Measurements from ENCODE around the gene ALCAM.
"Not testable (repeated sequence)": the region's sequence is repeated elsewhere in the genome, so short reads cannot be mapped to it uniquely, and the experiment has no call there.

Gene ALCAM

DNA sequence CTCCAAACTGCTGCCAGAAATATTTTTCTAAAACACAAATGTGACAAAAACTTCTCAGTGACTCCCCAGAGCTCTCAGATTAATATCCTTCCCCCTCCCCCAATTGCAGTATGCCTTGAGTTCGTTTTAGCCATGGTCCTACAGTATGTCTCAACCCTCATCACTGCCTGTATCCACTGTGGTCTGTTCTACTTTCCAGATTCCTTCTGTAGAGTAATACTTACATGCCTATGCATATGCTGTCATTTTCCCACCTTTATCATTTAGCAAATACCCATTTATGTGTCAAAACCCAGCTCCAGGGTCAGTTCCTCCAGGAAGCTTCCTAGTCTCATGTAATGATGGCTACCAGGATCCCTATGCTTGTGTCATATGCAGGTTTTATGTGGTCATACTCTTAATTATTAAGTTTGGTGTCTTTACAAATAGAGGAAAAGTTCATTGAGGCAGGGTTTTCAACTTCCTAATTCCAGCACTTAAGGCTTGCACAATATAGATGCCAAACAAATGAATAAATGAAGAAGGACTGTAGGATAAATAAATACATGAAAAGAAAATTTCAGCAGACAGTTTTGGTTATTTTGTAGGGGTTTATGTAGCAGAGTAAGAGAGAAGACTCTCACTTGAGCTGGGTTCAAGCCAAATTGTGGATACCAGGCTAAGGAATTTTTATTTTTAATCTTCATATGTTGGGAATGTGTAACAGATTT is 170.8 kb downstream of the ALCAM start:
- no peak for DNase-seq

DNA sequence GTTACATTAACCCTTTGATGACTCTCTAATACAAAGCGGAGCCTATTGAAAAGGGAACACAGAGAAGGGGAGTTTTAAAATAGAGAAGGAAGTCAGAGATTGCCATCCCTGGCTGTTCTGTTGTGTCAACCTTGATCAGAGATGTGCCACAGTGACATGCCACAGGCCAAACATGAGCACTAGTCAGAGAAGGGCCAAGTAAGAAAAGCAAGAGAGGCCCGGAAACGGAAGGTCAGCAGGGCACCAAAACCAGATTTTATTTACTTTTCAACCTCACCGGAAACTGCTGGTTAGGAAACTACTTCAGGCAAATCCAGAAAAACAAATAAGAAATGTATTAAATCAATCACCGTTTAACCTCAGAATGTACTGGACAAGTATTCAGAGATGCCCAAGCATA is 171.8 kb downstream of the ALCAM start:
- DNase-seq = no peak

DNA sequence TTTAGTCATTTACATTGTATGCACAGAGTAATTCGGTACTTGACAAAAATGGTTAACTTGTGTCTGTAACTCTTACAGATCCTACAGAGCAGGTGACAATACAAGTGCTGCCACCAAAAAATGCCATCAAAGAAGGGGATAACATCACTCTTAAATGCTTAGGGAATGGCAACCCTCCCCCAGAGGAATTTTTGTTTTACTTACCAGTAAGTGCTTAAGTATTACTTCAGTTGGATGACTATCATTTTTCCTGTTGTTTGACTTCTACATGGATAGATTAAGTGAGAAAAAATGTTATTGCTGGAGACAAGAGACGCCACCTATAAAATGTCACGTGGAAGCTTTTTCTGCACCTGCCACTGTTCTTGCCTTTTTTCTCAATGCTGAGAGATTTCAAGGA is 173.2 kb downstream of the ALCAM start:
- DNase-seq = no peak

DNA sequence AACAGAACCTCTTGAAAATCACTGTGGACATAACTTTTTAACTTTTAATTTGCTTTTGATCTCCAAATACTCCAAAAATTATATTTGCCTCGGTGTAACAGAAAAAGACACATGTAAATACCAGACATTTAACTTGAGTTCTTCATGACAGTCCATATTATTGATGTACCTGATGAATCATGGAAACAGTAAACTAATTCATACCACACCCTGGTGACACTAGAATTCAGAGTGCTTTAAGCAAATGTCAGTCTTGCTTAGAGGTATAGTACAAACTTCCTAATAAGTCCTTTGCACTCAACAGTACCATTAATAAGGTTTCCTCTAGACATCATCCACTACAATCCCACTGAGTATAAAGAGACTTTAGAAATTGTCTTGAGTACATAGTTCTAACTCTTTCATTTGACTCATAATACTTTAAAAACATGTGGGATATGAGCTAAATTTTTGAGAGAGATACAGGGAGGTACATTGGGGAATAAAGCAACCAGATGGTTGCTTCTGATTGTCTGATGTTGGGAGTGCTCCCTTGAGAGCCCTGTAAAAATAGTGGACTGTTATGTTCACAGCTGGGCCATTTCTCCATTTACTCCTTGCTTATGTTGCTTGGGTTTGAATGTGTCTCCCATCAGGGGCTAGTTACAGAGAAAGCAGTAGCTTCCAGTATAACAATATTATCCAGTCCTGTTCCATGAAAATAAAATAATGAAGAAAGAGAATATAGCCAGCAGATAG is 175.7 kb downstream of the ALCAM start:
- no peak for DNase-seq

DNA sequence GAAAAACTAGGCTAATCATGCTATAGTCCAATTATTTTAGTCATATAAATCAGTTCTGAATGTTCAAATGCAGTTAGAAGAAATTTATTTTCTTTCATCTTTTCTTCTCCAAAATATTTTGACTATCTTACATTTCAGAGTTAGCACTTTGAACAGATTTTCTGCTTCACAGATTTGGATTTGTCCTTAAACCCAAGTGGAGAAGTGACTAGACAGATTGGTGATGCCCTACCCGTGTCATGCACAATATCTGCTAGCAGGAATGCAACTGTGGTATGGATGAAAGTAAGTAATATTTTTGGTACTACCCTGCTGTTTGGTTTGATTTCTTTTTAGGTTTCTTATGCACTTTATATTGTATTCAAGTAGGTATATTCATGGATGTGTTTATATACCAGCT is 178.3 kb downstream of the ALCAM start:
- no peak for DNase-seq

DNA sequence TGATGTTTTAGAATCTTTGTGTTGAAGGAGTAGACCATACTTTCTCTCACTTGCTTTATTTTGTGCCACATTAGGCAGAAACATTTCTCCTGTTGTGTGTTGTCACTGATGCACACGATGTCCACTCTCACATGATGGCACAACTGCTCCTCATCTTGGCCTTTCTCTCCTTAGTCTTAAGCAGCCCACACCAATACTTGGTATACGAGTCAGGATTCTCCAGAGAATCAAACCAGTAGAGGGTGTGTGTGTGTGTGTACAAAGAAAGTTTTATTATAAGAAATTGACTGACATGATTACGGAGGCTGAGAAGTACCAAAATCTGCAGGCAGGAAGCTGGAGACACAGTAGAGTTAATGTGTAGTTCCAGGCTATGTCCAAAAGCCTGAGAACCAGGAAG is 187.1 kb downstream of the ALCAM start:
- DNase-seq = no peak

DNA sequence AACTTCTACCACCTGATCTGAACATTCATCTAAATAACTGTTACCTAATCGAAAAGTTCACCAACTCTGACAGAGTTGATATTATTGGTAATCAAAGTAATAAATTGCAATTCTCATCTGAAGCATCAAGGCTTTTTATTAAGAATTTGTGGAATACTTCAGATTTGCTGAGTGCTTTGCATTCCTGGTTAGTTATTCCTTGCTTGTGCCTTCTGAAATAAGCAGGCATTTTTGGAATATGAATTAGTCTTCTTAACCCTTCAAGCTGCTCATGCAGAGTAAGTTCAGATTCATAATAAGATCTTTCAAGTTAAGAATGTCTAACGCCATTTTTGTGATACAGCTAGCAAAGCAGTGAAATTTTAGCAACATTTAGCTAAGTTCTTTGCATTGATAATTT is 188.5 kb downstream of the ALCAM start:
- DNase-seq = no peak

DNA sequence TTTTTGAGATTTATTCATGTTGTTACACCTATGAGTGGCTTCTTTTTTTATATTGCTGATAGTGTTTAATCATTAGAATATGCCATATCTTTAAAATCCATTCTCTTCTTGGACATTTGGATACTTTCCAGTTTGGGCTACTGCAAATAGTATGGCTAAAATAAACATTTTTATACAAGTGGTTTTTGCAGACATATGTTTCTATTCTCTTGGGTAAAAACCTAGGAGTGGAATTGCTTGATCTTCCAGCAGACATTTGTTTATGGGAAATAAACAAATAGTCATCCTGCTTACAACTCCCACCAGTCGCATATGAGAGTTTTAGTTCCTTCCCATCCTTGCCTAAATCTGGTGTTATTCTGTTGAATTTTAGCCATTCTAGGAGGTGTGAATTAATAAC is 193.1 kb downstream of the ALCAM start:
- no peak for DNase-seq

DNA sequence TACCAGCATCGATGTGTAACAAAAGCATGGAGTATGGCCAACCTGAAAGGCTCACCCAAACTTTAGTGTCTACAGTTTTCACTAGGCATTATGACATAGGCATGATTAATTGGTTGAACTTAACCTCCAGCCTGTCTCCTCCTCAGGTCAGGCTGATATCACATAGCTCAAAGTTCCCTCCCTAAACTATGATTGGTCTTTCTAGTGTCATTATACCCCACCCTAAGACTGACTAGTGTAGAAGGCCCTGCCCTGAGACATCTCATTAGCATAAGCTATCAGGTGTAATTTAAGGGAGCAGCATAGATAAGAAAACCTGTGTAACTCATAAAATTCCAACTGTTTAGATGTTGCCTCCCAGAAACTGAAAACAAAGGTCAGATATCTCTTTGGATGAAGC is 195.2 kb downstream of the ALCAM start:
- no peak for DNase-seq

DNA sequence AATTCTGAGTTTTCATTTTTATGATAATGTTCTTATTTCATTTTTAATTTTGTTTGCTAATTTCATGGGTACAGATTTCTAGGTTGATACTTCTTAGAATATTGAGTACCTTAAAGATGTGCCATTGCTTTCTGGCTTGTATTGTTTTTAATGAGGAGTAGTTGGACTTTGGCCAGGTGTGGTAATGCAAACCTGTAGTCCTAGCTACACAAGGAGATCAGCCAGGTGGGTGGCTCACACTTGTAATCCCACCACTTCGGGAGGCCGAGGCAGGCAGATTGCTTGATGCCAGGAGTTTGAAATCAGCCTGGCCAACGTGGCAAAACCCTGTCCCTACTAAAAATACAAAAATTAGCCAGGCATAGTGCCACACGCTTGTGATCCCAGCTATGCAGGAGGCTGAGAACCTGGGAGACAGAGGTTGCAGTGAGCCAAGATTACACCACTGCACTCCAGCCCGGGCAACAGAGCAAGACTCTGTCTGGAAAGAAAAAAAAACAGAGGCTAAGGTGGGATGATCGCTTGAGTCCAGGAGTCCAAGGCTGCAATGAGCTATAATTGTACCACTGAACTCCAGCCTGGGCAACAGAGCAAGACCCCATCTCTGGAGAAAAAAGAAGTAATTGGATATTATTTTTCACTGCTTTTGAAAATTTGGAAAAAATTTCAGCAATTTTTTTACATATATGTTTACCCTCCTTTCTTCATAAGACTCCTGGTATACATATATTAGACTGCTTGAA is 198.0 kb downstream of the ALCAM start:
- no peak for DNase-seq

DNA sequence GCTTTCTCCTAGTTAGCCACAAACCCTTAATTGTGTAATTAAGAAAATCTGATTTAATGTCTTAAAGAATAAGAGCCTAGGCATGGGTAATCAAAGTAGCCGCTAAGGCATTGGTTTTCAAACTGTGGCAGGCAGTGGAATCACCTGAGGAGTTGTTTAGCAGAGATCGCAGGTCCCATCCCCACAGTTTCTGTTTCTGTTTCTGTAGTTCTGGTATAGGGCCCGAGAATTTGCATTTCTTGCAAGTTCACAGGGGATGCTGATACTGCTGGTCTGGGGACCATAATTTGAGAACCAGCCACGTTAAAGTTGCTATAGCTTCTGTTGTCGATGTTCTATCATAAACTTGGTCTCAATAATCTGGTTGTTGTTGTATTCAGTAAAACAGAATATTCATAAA is 204.3 kb downstream of the ALCAM start:
- DNase-seq = no peak

DNA sequence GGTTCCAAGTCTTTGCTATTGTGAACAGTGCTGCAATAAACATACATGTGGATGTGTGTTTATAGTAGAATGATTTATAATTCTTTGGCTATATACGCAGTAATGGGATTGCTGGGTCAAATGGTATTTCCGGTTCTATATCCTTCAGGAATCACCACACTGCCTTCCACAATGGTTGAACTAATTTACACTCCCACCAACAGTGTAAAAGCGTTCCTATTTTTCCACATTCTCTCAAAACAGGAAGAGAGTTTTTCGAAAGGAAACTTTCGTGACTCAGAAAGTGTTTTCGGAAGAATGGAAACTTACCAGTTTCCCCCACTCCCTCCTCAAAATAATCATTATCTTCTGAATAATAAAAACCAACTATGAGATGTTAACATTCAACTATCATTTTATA is 205.8 kb downstream of the ALCAM start:
- DNase-seq = no peak

DNA sequence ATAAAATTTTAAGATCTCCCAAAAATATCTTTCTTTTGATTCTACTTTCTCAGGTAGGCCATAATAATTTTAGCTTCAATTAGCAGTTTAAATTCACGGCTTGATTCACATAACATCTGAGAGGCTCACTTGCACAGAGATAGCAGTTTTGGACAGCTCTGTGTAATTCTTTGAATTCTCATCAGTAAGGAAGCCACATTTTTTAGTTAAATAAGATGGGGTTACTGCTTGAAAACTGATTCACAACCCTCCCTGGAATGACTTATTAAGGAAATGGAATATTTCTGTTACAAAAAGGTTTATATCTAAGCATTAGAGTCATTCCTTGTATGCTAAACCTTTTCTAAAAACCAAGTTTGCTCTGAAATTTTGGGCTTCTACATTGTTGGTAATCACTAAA is 212.7 kb downstream of the ALCAM start:
- no peak for DNase-seq

DNA sequence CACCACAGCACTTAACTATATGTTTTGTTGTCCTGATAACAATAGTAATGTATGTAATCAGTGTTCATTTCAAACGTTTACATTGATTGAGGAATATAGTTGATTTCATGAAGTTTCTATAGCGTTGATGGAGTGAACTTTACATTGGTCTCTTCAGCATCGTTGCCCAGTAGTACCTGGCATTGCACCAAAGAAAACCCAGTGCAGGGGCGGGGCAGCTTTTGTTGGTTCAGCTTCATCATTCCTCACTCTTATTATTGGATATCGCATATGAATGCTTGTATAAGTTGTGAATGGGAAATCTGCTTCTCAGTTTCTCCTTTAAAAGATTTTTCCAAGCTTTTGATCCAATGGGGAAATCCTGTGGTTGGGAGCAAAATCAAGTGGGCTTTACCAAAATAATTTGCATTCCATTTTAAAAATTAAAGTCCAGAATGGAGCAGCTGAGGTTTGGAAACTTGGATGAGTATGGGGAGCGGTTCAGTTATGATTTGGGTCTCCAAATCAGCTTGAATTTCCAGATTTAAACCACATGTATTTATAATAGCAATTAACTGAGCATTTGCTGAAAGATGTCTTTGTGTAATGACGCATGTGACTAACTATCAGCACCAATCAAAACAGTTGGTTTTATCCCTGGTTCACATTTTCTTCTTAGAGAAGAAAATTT is 213.7 kb downstream of the ALCAM start:
- no peak for DNase-seq

DNA sequence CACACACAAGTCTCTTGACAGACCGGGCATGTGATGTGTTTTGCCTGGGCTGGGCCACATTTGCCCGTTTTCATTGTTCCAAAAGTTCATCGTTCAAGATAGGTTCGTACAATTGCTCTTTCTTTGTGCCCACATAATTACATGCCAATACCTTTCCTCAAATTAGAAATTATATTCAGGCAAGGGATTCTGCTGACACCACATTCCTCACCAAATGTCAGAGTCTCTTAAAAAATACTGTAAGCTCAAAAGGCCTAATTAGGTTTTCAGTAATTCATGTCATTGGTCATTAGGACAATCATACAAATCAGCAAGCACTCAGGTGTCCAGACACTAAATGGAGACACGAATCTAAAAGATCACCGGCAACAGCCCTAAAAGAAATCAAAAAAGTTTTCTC is 215.3 kb downstream of the ALCAM start:
- DNase-seq = no peak

DNA sequence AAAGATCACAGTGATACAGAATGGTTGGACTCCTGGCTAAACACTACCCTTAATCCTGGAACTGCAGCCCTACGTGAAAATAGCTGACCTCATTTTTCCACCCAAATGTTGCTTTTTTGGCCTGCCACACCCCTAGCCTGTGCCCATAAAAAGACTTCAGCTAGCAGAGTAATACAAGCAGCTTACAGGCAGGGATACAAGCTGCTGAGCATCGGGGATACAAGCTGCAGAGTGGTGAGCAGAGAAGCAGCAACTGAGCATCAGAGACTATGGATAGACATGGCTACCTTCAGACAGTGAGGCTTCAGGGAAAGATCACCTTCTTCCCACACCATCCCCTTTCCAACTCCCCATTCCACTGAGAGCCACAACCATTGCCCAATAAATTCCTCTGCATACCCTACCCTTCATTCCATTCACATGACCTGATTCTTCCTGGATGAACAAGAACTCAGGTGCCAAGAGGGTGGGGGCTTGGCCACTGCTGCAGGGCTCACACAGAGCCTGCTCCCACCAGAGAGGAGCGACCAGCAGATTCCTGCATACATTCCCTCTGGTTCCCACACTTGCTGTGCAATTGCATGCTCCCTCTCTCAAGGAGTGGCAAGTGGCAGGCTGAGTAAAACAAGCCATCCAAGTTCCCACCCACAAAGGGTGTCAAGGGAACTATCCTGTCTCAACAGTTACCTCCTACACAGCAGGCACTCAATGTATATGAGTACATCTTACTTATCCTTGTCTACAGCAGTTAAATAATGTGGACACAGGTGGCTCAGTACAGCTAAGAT is 217.5 kb downstream of the ALCAM start:
- DNase-seq = no peak

DNA sequence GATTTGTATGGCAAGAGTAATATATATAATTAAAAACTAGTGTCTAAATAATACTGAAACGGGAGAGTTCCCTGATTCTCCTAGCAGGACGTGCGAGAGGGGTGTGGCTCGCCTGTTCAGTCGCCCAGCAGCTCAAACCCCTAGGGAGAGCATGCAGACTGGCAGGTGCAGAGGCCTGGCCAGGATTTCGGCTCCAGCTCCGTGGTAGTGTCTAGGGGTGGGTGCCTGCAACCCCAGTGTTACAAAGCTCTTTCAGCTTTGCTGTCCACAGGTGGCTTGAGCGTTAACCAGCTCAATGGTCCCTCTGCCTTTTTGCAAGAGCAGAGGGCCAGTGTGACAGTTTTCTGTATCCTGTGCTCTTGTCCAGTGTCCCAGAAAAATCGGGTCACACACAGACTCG is 226.6 kb downstream of the ALCAM start:
- no peak for DNase-seq

DNA sequence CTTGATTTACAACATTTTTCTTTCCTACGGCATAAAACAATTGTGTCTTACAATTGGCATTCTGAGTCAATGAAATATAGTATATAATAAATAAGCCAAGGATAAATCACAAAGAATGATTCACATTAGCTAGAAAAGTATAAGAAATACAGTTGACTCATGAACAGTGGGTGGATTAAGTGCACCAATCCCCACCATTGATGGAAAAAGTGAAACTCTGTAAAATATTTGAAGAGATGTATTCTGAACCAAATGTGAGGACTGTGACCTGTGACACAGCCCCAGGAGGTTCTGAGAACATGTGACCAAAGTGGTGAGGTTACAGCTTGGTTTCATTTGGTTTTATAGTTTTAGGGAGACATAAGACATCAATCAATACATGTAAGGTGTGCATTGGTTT is 227.5 kb downstream of the ALCAM start:
- no peak for DNase-seq

DNA sequence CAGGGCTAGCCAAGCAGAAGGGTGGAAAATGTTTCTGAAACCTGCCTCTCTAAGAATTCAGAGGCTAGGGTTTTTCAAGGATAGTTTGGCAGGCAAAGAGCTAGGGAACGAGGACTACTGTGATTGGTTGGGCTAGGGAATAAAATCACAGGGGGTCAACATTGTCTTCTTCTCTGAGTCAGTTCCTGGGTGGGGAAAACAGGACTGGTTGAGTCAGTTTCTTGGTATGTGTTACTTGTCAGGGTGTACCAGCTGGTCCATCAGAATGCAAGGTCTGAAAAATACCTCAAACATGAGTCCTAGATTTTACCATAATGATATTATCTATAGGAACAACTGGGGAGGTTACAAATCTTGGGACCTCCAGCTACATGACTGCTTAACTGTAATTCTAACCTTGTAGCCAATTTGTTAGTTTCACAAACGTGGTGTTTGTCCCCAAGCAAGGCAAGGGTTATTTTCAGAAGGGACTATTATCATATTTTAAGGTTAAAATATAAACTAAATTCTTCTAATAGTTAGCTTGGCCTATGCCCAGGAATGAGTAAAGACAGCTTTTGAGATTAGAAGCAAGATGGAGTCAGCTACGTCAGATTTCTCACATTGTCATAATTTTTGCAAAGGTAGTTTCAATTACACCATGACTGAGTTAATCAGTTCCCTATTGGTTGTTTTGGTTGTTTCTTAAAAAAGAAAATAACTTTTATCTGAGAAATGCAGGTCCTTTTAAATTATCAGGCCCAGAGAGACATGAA is 231.5 kb downstream of the ALCAM start:
- DNase-seq = no peak

DNA sequence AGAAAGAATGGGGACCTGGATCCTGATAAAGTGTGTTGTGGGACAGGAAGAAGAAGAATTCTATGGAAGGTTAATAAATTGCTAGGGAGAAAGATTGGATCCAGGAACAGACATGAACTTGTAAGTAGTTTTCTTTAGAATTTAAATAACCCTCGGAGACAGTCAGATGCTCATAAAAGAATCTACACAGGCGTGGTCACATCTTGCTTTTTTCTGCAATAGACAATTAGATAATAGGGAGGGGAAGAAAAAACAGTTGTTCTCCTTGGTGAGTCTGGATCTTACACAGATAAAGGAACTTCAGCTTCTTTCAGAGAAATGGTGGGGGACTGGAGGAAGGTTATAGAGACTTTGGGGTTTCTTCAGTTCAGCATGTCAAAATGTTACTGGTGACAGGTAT is 232.6 kb downstream of the ALCAM start:
- no peak for DNase-seq

DNA sequence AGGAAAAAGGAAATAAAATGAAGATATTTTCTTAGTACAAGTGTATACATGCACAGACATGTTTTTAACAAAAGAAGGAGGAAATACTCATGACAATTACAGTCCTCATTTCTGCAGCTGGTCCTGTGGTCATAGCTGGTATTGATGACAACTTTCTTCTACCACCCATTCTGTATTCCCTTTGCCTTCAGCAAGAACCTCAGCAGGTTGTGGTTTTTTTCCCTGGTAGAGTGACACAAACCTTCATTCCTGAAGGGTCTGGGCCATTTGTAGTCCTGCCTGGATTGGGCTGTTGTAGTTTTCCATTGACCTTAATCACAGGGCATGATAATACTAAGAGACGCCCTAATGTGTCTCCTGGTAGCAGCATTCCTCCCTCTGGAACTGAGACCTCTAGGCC is 235.0 kb downstream of the ALCAM start:
- not testable (repeated sequence) for DNase-seq

DNA sequence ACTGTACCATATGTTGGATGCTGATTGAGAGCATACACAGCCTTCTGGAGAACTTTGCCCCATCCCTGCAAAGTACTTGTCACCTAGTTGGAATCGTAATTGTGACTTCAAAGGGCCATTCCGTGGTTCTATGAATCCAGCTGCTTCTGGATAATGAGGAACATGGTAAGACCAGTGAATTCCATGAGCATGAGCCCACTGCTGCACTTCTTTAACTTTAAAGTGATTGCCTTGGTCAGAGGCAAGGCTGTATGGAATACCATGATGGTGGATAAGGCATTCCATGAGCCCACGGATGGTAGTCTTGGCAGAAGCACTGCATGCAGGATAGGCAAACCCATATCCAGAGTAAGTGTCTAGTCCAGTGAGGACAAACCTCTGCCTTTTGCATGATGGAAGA is 235.6 kb downstream of the ALCAM start:
- DNase-seq = not testable (repeated sequence)

All from hematopoietic multipotent progenitor cell treated with erythropoietin and hydrocortisone succinate and interleukin-3 and kit ligand, for 8 days (in vitro differentiated cells).